Testis (tissue), 2 donors: Measurements from ENCODE around the gene CC2D2A.

Experiments
- CTCF ChIP-seq, 3 experiments: fragments of 450-650 bp in 2 of 3; fragments of 200-600 bp in 1 of 3; sonication (generic) in 1 of 3; IDR thresholded peaks; one replicate each; pipeline ENCODE4 v1.5.1; 2016 to 2019; ENCODE audit warnings: antibody characterized with exemption in 3 of 3, mild to moderate bottlenecking in 2 of 3, moderate library complexity in 1 of 3
- POLR2A ChIP-seq: fragments of 450-650 bp; IDR thresholded peaks from one replicate; pipeline ENCODE4 v1.6.1; 2017; ENCODE audit warnings: antibody characterized with exemption, mild to moderate bottlenecking, moderate library complexity

- no peak for TF ChIP-seq CTCF (IDR thresholded peaks at IDR 0.05)
- no peak for TF ChIP-seq POLR2A
These were observed 80.8 kb downstream of the CC2D2A start for GRCh38 chr4:15550491-15550890.
